ENCODE measurements around the gene C16orf78. TPM values are rescaled to one million over a fixed set of nuclear protein-coding genes. Genes with fewer than 3 reads are reported as not detected.

The C16orf78 gene
- polyA plus RNA-seq, 1 donor (not counting 4 experiments of a cell fraction or from before 2014, with no cell fraction given) = not detected

DNA sequence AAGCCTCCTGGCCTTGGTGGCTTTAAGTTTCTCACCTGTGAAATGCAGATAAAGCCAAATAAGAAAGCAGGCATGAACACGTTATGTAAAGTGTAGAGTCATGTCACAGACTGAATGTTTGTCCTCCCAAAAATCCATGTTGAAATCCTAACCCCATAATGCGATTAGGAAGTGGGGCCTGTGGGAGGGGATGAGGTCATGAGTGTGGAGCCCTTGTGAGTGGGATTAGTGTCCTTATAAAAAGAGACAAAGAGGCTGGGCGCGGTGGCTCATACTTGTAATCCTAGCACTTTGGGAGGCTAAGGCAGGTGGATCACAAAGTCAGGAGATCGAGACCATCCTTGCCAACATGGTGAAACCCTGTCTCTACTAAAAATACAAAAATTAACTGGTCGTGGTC, 19.5 kb upstream of the C16orf78 start:
- no peaks in the 10 kb centered on the region for H3K9me3 ChIP-seq (ENCODE audit: control insufficient read depth, low read depth, low read length)
- no peak overlapping the region for H3K4me2 ChIP-seq (ENCODE audit: control insufficient read depth, extremely low read depth, insufficient read depth, low read depth, low read length)
- no peaks in the 10 kb centered on the region for H3K79me2 ChIP-seq (ENCODE audit: control insufficient read depth, insufficient read depth, low read length)
- no peak for FAIRE-seq
- H3K9ac ChIP-seq (ENCODE audit: control insufficient read depth, extremely low read depth, insufficient read depth, low read length) = no peak overlapping the region
- H3K27me3 ChIP-seq (ENCODE audit: control insufficient read depth, extremely low read depth, insufficient read depth, low read length) = no peaks in the 10 kb centered on the region
- dilution Hi-C loops (cut with MboI; ENCODE audit: extremely low pct_ligation_motif_present, low sequenced_read_pairs) = no loop called here
- no peaks in the 10 kb centered on the region for H4K20me1 ChIP-seq (ENCODE audit: control insufficient read depth, extremely low read depth, insufficient read depth, low read length)
- H3K4me3 ChIP-seq (ENCODE audit: control insufficient read depth in 2 of 3, extremely low read depth in 1 of 3, insufficient read depth in 2 of 3, low read depth in 1 of 3, low read length in 3 of 3) = no peak overlapping the region
- no peak overlapping the region for H2AFZ ChIP-seq (ENCODE audit: control insufficient read depth, low read length)
- no peaks in the 10 kb centered on the region for H3K4me1 ChIP-seq (ENCODE audit: control insufficient read depth, extremely low read depth, insufficient read depth, low read length)
- H3K36me3 ChIP-seq (ENCODE audit: control insufficient read depth in 2 of 2, extremely low read depth in 1 of 2, insufficient read depth in 2 of 2, low read length in 2 of 2) = no peaks in the 10 kb centered on the region
- no peak for DNase-seq (ENCODE audit: low read depth, low spot score)
- no peak overlapping the region for H3K27ac ChIP-seq (ENCODE audit: control insufficient read depth, insufficient read depth, low read length)
- H3K9me1 ChIP-seq (ENCODE audit: control insufficient read depth, extremely low read depth, insufficient read depth, low read length) = no peaks in the 10 kb centered on the region
- TF ChIP-seq CTCF (optimal IDR thresholded peaks at IDR 0.05 in 1 of 3, IDR thresholded peaks at IDR 0.05 in 1 of 3, conservative IDR thresholded peaks at IDR 0.05 in 1 of 3; ENCODE audit: extremely low read depth in 1 of 3, insufficient read depth in 2 of 3, low read length in 3 of 3) = no peak
- TF ChIP-seq EZH2 (IDR thresholded peaks at IDR 0.05; ENCODE audit: low read length) = no peak

DNA sequence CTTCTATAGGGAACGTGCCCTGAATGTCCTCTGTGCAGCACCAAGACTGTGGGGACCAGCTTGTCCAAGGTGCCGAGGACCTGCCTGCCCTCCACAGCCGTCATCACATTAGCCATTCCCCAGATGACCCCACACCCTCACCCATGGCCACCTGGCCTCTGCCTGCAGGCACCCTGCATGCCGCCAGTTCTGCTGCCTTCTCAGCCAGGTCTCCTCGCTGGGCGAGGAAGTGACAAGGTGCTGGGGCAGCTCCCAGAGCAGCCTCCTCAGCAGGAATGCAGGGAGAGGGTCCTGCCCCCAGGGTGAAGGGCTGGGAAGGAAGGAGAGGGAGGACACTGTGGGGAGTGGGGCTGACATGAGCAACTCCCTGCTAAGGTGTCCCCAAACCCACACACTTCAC, 18.6 kb upstream of the C16orf78 start:
- H3K36me3 ChIP-seq (ENCODE audit: control insufficient read depth in 2 of 2, extremely low read depth in 1 of 2, insufficient read depth in 2 of 2, low read length in 2 of 2) = no peaks in the 10 kb centered on the region

More for the DNA sequence above, 18.6 kb upstream of the C16orf78 start:
- no peaks in the 10 kb centered on the region for H3K79me2 ChIP-seq (ENCODE audit: control insufficient read depth, insufficient read depth, low read length)
- no peak overlapping the region for H3K27ac ChIP-seq (ENCODE audit: control insufficient read depth, insufficient read depth, low read length)
- H3K27me3 ChIP-seq (ENCODE audit: control insufficient read depth, extremely low read depth, insufficient read depth, low read length) = no peaks in the 10 kb centered on the region
- no peak overlapping the region for H3K4me2 ChIP-seq (ENCODE audit: control insufficient read depth, extremely low read depth, insufficient read depth, low read depth, low read length)
- H3K4me1 ChIP-seq (ENCODE audit: control insufficient read depth, extremely low read depth, insufficient read depth, low read length) = no peaks in the 10 kb centered on the region
- no peak overlapping the region for H3K9ac ChIP-seq (ENCODE audit: control insufficient read depth, extremely low read depth, insufficient read depth, low read length)
- no peaks in the 10 kb centered on the region for H3K9me3 ChIP-seq (ENCODE audit: control insufficient read depth, low read depth, low read length)
- dilution Hi-C loops (cut with MboI; ENCODE audit: extremely low pct_ligation_motif_present, low sequenced_read_pairs) = no loop called here
- H2AFZ ChIP-seq (ENCODE audit: control insufficient read depth, low read length) = no peak overlapping the region
- TF ChIP-seq EZH2 (IDR thresholded peaks at IDR 0.05; ENCODE audit: low read length) (no peak), CTCF (optimal IDR thresholded peaks at IDR 0.05 in 1 of 3, IDR thresholded peaks at IDR 0.05 in 1 of 3, conservative IDR thresholded peaks at IDR 0.05 in 1 of 3; ENCODE audit: extremely low read depth in 1 of 3, insufficient read depth in 2 of 3, low read length in 3 of 3) (no peak)
- no peaks in the 10 kb centered on the region for H4K20me1 ChIP-seq (ENCODE audit: control insufficient read depth, extremely low read depth, insufficient read depth, low read length)
- DNase-seq (ENCODE audit: low read depth, low spot score) = no peak
- no peaks in the 10 kb centered on the region for H3K9me1 ChIP-seq (ENCODE audit: control insufficient read depth, extremely low read depth, insufficient read depth, low read length)
- FAIRE-seq = no peak
- no peak overlapping the region for H3K4me3 ChIP-seq (ENCODE audit: control insufficient read depth in 2 of 3, extremely low read depth in 1 of 3, insufficient read depth in 2 of 3, low read depth in 1 of 3, low read length in 3 of 3)

Data from keratinocyte (primary cell).